ENCODE results near the gene TRAF2. TPM values are rescaled to one million over a fixed set of nuclear protein-coding genes. Genes with fewer than 3 reads are reported as not detected.
A peak's percentile ranks its signal among the peaks of the same experiment; 100 is the strongest.
"Not testable (repeated sequence)": the region's sequence is repeated elsewhere in the genome, so short reads cannot be mapped to it uniquely, and the experiment has no call there.

Gene TRAF2
- total RNA-seq, 1 experiment from 2014 or later, result 10.1 TPM

DNA sequence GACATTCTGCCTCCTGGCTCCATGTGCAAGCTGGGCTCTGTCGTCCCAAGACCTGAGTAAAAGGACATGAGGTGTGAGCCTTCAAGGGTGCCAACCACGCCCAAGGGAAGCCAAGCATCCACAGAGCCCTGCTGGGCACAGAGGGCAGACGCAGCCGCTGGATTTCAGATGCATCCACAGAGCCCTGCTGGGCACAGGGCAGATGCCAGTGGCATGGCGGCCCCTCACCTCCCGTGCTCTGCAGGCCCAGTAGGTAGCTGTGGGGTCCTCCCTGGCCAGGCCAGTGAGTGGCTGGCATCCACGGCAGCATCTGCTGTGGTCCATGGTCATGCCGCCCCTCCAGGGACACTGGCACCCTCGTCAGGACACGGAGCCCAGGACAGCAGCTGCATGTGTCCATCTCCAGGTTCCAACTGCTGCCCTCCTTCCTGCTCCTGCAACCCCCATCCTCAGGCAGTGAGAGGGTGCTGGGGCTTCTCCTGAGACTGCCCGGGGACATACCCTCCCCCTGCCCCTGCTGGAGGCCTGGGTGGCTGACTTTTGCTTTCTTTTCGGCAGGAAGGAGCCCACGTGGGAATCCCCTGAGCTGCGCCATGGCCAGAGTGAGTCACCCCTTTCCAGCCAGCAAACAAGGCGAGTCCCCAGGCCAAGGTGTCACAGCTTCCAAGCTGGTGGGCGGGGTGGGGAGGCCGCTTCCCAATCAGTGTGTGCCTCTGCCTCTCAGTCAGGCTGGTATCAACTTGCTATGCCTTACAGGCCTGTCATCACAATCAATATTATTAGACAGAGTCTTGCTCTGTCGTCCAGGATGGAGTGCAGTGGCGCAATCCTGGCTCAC is 4.0 kb upstream of the TRAF2 start:
- DNase-seq (ENCODE audit: low read depth), result peak; percentile 89

DNA sequence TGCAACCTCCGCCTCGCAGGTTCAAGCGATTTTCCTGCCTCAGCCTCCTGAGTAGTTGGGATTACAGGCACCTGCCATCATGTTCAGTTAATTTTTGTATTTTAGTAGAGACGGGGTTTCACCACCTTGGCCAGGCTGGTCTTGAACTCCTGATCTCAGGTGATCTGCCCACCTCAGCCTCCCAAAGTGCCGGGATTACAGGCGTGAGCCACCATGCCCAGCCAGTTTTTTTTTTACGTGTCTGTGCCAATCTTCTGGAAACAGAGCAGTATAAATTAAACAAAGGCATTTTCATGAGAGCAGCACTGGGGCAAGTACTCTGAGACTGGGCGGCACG is 3.4 kb upstream of the TRAF2 start:
- not testable (repeated sequence) for DNase-seq (ENCODE audit: low read depth)

DNA sequence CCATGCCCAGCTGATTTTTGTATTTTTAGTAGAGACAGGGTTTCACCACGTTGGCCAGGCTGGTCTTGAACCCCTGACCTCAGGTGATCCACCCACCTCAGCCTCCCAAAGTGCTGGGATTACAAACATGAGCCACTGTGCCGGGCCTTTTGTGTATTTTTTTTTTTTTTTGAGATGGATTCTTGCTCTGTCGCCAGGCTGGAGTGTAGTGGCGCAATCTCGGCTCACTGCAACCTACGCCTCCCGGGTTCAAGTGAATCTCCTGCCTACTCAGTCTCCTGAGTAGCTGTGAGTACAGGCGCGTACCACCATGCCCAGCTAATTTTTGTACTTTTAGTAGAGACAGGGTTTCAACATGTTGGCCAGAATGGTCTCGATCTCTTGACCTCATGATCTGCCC is 2.6 kb upstream of the TRAF2 start:
- DNase-seq (ENCODE audit: low read depth), result not testable (repeated sequence)

DNA sequence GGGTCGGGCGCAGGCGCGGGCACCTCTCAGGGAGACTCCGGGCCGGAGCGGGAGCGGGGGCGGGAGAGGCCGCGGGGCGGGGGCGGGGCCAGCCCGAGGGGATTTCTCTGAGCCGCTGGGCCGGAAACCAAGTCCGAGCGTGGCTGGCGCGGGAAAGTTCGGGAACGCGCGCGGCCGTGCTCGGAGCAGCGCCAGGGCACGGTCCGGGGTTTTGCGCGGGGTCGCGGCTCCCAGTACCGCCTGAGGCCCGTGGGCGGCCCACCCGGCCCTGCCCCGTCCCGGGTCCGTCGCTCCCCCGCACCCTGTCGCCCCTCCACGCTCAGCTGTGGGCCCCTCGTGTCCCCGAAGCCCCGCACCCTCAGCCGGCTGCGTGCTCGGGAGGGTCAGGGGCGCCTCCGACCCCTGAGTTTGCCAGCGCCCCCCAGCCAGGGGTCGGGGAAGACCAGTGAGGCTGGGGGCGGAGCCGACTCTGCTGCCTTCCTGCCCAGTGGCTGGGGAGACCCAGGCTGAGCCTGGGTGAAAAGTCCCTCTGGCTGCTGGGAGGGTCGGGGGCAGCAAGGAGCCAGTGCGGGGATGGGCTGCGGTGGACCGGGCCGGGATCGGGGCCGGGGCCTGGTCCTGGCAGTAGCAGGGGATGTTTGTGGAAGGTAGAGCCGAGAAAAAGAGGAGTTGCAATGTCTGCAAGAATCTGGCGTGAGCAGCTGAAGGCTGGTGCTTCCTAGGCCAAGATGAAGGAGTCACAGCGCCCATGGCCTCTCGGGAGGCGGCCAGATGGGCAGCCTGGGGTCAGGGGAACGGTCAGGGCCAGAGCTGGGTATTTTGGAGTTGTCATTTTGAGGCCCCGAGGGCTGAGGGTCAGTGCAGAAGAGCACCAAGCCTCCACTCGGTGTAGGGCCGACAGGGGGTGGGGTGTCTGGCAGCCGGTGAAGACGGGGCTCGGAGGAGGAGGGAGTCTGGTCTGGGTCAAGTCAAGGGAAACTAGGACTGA is 588 bp downstream of the TRAF2 start:
- peak; percentile 23 for DNase-seq (ENCODE audit: low read depth)

DNA sequence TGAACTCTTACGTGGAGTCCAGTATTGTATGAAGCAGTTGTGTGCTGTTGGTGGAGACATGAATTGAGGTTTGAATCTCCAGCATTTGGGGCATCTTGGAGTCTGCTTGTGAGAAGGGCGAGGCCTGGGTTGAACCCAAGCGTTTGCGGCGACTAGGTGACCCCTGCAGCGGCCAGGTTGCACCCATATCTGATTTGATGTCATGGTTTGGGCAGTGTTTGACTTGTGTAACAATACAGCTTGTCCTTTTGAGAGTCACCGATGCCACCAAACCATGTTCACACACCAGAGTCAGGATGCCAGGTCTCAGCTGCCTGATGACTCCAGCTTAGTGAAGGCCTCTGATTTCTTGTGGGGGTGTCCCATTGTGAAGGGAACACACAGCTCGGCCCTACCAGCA is 2.1 kb downstream of the TRAF2 start:
- DNase-seq (ENCODE audit: low read depth), result no peak

DNA sequence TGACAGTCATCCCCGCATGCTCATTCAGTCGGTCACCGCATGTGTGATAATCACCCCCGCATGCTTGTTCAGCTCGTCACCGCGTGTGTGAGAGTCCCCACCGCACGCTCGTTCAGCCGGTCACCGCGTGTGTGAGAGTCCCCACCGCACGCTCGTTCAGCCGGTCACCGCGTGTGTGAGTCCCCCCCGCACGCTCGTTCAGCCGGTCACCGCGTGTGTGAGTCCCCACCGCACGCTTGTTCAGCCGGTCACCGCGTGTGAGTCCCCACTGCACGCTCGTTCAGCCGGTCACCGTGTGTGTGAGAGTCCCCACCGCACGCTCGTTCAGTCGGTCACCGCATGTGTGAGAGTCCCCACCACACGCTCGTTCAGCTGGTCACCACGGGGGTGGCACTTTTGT is 3.5 kb downstream of the TRAF2 start:
- no peak for DNase-seq (ENCODE audit: low read depth)

DNA sequence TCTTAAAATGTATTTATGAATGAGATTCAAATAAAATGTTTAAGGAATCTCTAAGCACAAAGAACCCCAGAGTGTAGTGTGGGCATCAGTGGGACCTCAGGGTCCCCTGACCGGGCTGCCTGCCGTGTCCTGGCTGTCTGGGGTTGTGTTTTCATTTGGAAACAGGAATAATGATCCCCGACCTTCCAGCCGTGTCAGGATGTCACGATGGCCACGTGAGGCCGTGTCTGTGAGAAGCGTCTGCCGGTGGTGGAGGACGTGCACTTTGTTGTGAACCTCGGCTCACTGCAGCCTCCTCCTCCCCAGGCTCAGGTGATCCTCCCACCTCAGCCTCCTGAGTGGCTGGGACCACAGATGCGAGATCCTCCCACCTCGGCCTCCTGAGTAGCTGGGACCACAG is 4.3 kb downstream of the TRAF2 start:
- DNase-seq (ENCODE audit: low read depth), result no peak

DNA sequence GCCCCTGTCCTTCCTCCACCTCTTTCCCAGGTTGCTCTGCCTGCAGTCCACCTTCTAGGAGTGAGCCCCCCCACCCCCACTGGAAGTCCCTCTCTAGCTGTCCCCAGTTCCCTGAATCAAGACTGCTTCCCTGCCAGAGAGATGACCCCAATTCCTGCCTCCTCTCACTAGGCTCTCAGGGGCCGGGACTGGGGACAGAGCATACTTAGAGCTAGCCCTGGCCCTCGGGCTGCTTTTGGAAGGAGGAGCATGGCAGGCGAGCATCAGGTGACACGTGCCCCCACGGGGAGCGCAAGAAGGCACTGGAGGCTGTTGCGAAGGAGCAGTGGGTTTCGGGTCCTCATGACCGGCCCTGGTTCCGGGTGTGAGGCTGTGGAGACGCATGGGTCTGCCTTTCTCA is 9.7 kb downstream of the TRAF2 start:
- no peak for DNase-seq (ENCODE audit: low read depth)

DNA sequence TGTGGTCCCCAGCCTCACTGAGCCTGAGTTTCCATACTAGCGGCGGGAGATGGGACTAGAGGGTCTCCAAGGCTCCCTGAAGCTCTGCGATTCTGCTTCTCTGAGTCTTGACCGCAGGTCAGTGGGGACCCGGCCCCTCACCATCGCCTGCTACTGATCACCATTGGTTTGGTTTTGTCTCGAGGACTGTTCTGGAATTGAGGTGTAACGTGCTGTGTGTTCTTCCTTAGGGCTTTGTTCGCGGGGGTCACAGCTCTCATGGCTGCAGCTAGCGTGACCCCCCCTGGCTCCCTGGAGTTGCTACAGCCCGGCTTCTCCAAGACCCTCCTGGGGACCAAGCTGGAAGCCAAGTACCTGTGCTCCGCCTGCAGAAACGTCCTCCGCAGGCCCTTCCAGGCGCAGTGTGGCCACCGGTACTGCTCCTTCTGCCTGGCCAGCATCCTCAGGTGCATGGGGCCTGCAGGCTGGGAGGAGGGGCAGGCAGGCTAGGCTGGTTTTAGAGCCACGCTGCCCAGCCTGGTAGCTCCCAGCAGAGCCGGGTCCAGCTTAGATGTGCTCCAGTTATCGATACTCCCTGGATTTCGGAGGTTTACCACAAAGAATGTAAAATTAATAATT is 12.3 kb downstream of the TRAF2 start:
- DNase-seq (ENCODE audit: low read depth), result no peak

DNA sequence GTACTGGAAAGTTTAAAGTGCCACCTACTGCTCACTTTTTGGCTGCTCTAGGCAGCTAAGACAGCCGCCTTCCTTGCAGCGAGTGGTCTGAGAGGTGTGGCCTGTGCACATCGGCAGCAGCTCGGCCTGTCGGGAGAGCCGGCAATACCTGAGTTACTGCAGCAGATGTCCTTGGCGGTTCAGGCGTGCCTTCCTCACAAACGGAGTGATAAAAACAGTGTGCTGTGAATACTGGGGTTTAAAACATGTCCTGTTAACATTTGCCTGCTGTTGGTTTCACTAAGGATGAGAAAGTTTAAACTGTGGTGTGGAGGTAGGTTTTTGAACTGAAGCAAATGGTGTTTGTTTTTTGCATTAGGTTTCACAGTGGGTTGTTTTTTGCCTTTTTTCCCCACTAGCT is 12.9 kb downstream of the TRAF2 start:
- DNase-seq (ENCODE audit: low read depth), result no peak

DNA sequence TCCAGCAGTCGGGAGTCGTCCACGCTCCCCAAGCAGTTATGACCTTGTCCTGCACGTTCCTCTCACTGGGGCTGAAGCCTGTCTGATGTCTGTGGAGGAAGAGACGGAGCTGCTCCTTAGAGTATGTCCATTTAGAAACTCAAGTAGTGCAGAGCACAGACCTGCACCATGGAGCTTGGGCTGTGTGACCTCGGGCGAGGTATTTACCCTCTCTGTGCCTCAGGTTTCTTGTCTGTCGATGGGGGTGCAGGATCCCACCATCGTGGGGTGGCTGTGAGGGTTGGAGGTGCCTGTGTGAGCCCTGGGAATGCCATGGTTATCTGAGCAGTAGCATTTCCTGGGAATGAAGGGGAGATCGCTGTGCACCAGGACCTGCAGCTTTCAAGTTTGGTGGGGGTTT is 14.2 kb downstream of the TRAF2 start:
- DNase-seq (ENCODE audit: low read depth), result no peak

DNA sequence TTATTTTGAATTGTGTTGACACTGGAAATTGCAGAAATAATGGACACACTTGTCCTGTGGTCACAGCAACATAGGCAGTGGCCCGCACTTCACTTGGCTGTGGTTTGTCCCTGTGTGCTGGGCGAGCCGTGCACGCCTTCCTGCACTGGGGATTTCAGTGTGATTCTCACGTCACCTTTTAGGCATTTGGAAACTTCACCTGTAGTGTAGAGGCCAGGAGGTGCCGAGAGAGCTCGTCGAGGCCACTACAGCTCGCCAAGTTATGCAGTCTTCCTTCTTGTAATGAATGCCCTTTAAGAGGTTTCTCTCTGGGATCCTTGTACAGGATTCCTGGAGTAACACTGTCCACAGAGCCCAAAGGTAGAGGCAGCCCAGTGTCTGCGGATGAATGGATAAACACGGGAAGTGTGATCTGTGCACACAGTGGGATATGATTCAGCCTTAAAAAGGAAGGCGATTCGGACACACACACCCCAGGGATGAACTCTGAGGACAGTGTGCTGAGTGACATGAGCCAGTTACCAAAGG is 14.7 kb downstream of the TRAF2 start:
- DNase-seq (ENCODE audit: low read depth), result no peak

DNA sequence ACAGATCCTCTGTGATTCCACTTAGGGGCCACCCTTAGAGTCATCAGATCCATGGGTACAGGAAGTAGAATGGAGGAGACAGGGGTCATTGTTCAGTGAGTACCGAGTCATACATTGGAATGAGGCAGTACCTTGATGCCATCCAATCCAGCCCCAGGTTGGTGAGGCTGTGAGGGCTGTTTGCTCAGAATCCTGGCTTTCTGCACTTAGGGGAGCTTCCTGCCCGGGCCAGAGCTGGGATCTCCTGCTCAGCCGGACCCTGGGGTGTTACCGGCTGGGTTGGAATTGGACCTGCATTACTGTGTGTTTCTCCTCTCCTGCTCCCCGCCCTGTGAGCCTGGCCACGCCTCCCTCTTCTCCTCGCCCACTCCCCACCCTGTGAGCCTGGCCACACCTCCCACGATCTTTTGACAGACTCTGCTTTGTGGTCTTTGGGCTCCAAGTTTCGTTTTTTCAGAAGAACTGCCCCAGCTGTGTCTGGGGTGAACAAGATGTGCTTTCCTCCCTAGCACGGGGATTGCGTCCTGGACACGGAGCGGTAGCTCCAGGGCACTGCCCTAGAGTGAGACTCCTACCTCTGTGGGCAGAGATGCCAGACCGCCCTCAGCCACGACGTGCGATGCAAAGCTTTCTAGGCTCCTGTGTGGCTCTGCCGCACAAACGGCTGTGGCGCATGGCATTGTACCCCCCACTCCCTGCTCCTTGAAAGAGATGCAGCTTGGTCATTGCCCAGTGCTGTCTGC is 15.4 kb downstream of the TRAF2 start:
- peak; percentile 76 for DNase-seq (ENCODE audit: low read depth)

DNA sequence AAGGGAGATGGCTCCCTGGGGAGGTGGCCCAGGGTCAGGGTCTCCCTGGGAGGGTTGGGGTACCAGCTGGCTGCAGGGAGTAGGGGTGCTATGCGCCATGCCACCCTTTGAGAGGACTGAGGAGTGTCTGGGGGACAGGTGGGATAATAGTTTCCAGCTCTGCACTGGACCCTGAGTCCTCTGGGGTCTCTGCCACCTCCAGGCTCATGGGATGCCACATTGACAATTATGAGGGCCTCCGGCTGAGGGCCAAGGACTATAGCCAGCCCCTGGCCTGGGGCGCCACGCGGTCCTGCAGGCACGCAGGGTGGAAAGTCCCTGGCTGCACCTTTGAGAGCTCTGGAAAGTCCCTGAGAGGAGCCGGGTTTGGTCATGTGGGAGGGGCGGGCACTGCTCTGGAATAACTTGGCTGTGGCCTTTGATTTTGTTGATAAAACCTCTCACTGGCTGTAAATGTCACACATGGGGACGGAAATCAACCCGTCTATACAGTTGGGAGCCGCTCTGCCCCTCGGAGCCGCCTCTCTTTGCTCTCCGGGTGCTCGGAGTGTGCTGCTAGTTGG is 16.0 kb downstream of the TRAF2 start:
- DNase-seq (ENCODE audit: low read depth), result peak; percentile 91

DNA sequence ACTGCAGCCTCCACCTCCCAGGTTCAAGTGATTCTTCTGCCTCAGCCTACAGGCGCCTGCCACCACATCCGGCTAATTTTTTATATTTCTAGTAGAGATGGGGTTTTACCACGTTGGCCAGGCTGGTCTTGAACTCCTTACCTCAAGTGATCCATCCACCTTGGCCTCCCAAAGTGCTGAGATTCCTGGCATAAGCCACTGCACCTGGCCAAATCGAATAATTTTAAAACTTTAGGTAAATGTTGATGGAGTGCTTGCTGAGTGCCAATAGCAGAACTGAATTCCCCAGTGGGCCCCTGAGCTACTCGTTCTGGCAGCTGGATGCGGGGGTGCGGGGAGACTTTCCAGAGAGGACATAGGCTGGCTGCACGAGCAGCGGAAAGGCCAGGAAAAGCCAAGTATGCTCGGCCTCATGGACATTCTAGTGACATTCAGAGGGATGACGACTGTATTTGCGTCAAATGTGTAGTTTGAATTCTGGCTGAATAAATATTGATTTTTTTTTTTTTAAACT is 16.8 kb downstream of the TRAF2 start:
- DNase-seq (ENCODE audit: low read depth), result no peak

DNA sequence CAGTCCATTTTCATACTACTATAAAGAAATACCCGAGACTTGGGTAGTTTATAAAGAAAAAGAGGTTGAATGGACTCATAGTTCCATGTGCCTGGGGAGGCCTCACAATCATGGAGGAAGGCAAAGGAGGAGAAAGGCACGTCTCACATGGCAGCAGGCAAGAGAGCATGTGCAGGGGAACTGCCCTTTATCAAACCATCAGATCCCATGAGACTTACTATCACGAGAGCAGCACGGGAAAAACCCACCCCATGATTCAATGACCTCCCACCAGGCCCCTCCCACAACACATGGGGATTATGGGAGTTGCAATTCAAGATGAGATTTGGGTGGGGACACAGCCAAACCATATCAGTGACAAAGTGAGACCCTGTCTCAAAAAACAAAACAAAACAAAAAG is 19.9 kb downstream of the TRAF2 start:
- DNase-seq (ENCODE audit: low read depth), result no peak

DNA sequence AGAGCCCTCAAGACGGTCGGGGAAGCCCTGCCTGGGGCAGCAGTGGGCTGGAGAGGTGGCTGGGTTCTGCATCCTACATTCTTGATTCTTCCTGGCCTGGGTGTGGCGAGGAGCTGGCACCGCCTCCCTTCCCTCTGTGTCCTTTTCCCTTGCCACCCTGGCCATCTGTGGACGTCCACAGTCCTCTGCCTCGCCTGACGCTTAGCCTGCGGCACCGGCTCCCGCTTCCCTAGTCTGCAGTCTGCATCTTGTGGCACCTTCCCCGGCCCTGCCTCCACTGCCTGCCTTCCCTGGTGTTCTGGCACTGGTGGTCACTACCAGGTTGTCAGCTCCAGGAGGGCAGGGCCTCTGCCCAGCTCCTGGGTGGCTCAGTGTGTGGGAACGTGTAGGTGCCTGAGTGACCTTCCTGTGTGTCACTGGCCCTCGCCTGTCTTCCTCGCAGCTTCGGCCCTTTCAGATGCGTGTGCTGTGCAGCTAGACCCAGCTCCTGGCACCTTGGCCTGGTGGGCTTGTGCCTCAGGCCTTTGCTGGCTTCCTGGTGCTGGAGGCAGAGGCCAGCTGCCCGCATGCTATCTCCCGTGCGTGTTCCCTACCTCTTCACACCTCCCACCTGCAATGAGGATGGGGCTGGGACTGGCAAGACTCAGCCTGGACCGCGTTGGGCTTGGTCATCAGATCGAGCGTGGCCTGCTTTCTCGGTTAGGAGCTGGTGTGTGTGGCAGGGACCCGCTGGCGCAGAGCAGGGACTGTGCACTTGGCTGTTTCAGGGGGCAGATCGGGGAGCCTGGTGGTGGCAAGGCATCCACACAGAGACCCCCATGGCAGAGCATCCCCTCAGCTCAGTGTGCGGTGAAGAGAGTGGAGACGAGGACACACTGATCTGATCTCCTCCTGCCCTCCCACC is 20.9 kb downstream of the TRAF2 start:
- DNase-seq (ENCODE audit: low read depth), result no peak

DNA sequence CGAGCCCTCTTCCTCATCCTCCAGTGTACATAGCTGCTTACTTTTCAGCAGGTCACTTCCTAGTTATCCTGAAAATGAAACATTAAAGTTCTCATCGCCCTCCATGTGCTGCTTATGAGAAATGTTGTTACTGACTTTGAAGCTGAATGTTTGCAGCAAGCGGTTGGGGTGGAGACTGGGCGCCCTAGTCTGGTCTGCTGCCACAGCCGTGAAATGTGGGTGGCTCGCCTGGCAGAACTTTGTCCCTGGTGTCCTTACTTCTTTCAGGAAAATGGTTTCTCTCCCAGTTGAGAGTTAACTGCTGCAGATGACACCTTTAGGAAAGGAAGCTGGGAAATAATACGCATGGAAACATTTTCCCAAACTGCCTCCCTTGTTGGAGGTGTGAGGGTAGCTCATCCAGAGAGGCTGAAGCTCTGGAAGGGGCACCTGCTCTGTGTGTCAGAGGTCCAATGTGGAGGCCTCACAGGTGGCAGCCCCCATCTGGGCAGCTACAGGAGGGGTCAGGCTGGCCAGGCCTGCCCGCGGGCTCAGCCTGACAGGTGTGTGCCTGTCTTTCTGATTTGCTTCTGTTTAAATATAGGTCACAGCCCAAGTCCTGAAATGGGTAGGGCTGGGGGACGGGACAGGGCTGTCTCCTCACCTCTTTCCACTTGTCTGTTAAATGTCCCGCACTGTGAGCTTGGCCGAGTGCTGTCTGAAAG is 24.0 kb downstream of the TRAF2 start:
- DNase-seq (ENCODE audit: low read depth), result no peak

DNA sequence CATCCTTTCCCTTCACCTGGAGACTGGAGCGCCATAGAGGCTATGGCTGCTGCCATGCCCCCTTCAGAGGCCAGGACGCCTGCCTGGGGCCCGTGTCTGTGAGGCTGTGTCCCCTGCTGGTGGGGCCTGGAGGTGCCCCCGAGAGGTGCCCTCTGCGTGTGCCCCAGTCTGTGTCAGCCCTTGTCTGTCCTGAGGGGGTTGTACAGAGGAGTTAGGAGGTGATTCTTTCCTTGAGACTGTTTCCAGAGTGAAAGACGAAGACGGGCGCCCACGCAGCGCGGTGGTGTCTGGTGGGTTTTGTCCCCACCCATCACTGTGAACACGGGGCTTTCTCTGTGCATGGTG is 24.6 kb downstream of the TRAF2 start:
- DNase-seq (ENCODE audit: low read depth), result no peak

Measured in RPMI7951 (cell line).